SK-N-MC (cell line): ENCODE results near the gene OR2T3.
"Not testable (repeated sequence)": the region's sequence is repeated elsewhere in the genome, so short reads cannot be mapped to it uniquely, and the experiment has no call there.

Experiments
- EZH2 ChIP-seq: fragments of 200-600 bp; sonication (generic); IDR thresholded peaks from one replicate; pipeline ENCODE4 v1.6.1; 2017; ENCODE audit warnings: antibody characterized with exemption
- POLR2AphosphoS5 ChIP-seq: IDR thresholded peaks from 2 replicates; pipeline ENCODE4 v1.6.1; 2012; ENCODE audit warnings: mild to moderate bottlenecking, low read depth, low read length, borderline replicate concordance

DNA sequence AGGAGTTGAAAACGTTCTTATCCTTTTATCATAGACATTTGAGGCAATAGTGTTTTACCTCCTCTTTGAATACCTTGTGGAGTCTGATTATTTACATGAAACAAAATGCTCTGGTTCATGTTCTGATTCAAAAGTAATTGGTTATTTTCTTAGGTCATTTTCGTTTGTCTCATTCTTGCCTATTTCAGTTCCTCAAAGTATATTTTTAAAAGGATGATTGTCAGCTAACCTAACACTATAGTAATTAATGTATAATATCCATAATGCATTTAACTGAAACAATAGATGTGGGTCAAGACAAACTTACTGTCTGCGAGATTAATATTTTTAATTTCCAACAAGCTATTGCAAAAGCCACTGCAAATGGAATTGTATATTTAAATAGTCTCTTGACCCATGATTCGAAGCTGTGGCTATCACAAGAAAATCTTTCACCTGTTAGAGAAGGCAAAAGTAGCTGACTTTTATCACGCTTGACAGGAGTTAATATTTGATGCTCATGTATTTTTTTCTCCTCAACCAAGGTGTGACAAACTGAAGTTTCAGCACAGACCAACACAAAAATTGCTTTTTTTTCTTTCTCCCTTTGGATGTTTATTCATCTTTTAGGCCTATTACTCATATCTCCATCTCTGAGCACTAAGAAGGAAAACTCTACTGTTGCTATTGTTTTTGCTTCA lies 22.5 kb upstream of the OR2T3 start:
- TF ChIP-seq EZH2, POLR2AphosphoS5: not testable (repeated sequence)
